ENCODE data around the gene PMIS2. TPM values are rescaled to one million over a fixed set of nuclear protein-coding genes. Genes with fewer than 3 reads are reported as not detected.
"Not testable (repeated sequence)": the region's sequence is repeated elsewhere in the genome, so short reads cannot be mapped to it uniquely, and the experiment has no call there.

PMIS2 gene
- total and polyA plus RNA-seq, 8 donors, result not detected

DNA sequence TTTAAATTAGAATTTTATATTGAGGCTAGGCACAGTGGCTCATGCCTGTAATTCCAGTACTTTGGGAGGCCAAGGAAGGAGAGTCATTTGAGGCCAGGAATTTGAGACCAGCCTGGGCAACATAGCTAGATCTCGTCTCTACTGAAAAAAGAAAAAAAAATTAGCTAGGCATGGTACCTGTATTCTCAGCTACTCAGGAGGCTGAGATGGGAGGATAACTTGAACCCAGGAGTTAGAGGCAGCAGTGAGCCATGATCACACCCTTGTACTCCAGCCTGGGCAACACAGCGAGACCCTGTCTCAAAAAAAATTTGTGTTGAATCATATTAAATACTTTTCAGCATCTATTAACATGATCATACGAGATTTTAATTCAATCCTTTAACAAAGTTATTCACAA is 4.9 kb downstream of the PMIS2 start:
- H3K27me3 ChIP-seq, result peaks cover 0 to 39% (median 0%) of the 10 kb centered on the region in 3 donors
- H3K4me3 ChIP-seq, result no peak overlapping the region
- H3K27ac ChIP-seq, result no peak overlapping the region
- H3K9me3 ChIP-seq, result no peaks in the 10 kb centered on the region
- intact Hi-C loops (cut with DNase I; ENCODE audit: low total_unique reads), result no loop called here
- H3K4me1 ChIP-seq, result no peaks in the 10 kb centered on the region
- WGBS, 5 donors, result 76 to 83% (median 81%) methylated on average over 3 of the region's 3 CpGs
- TF ChIP-seq EP300 (IDR thresholded peaks at IDR 0.05), result no peak
- TF ChIP-seq POLR2A (IDR thresholded peaks at IDR 0.05), result no peak
- no peak for TF ChIP-seq POLR2AphosphoS5 (IDR thresholded peaks at IDR 0.05)
- TF ChIP-seq, protein P1, sequence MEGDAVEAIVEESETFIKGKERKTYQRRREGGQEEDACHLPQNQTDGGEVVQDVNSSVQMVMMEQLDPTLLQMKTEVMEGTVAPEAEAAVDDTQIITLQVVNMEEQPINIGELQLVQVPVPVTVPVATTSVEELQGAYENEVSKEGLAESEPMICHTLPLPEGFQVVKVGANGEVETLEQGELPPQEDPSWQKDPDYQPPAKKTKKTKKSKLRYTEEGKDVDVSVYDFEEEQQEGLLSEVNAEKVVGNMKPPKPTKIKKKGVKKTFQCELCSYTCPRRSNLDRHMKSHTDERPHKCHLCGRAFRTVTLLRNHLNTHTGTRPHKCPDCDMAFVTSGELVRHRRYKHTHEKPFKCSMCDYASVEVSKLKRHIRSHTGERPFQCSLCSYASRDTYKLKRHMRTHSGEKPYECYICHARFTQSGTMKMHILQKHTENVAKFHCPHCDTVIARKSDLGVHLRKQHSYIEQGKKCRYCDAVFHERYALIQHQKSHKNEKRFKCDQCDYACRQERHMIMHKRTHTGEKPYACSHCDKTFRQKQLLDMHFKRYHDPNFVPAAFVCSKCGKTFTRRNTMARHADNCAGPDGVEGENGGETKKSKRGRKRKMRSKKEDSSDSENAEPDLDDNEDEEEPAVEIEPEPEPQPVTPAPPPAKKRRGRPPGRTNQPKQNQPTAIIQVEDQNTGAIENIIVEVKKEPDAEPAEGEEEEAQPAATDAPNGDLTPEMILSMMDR (IDR thresholded peaks at IDR 0.05), result no peak
- no peaks in the 10 kb centered on the region for H3K36me3 ChIP-seq
- DNase-seq, result no peak

DNA sequence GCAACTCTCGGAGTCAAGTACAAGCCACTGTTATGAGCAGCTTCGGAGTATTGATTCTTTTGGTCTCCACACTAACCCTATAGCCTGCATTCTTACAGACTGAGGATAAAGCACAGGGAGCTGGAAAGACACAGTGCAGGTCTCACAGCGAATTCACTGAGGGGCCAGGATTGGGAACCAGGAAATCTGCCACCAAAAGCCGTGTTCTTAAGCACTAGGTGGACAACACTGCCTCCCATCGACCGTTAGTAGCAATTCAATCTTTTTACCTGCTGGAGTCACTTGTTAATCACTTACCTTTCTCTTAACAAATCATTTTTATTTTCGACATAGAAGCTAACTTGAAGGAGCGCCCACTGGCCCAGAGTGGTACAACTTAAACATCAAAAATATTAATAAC is 6.3 kb downstream of the PMIS2 start:
- Histone ChIP-seq H3K27me3 (peaks cover 0 to 35% (median 0%) of the 10 kb centered on the region in 3 donors), H3K36me3 (no peaks in the 10 kb centered on the region), H3K4me3 (no peak overlapping the region), H3K4me1 (no peaks in the 10 kb centered on the region), H3K27ac (no peak overlapping the region), H3K9me3 (no peaks in the 10 kb centered on the region)
- 19 to 28% (median 22%) methylated on average over 8 of the region's 8 CpGs for WGBS, 5 donors
- peak; percentile 36 to 87 for DNase-seq
- intact Hi-C loops (cut with DNase I; ENCODE audit: low total_unique reads), result no loop called here
- TF ChIP-seq POLR2AphosphoS5 (IDR thresholded peaks at IDR 0.05) (no peak), POLR2A (IDR thresholded peaks at IDR 0.05) (no peak), EP300 (IDR thresholded peaks at IDR 0.05) (no peak)
- TF ChIP-seq, protein P1 (IDR thresholded peaks at IDR 0.05), result peak in 4 of 7 experiments; percentile 9 to 33 (median 24)

DNA sequence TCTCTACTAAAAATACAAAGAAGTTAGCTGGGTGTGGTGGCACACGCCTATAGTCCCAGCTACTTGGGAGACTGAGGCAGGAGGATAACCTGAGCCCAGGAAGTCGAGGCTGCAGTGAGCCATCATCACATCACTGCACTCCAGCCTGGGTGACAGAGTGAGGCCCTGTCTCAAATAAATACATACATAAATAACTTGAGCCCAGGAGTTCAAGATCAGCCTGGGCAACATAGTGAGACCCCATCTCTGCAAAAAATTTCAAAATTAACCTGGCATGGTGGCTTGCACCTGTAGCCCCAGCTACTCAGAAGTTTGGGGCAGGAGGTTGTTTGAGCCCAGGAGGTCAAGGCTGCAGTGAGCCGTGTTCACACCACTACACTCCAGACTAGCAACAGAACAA is 9.1 kb downstream of the PMIS2 start:
- intact Hi-C loops (cut with DNase I; ENCODE audit: low total_unique reads); H3K36me3 ChIP-seq; DNase-seq; H3K9me3 ChIP-seq; H3K4me1 ChIP-seq; H3K4me3 ChIP-seq; H3K27ac ChIP-seq: not testable (repeated sequence)
- peaks cover 0 to 35% (median 0%) of the 10 kb centered on the region in 3 donors for H3K27me3 ChIP-seq
- 68 to 81% (median 73%) methylated on average over 3 of the region's 3 CpGs for WGBS, 5 donors

DNA sequence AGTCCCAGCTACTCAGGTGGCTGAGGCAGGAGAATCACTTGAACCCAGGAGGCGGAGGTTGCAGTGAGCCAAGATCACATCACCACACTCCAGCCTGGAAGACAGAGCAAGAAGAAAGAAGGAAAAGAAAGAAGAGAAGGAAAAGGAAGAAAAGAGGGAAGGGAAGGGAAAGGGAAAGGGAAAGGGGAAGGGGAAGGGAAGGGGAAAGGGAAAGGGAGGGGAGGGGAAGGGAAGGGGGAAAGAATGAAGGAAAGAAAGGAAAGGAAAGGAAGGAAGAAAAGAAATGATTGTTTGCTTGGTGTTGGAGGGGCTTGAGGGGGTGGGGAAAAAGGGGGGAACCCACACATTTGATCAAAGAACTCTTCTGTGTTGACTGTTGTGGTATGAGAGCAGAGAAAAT is 10.0 kb downstream of the PMIS2 start:
- TF ChIP-seq, protein P1 (IDR thresholded peaks at IDR 0.05), result no peak
- TF ChIP-seq EP300 (IDR thresholded peaks at IDR 0.05) (no peak), POLR2AphosphoS5 (IDR thresholded peaks at IDR 0.05) (no peak), POLR2A (IDR thresholded peaks at IDR 0.05) (no peak)
- WGBS, 5 donors, result 88 to 100% (median 96%) methylated on average over 1 of the region's 1 CpG
- intact Hi-C loops (cut with DNase I; ENCODE audit: low total_unique reads), result no loop called here
- Histone ChIP-seq H3K9me3 (no peaks in the 10 kb centered on the region), H3K27ac (no peak overlapping the region), H3K27me3 (peaks cover 0 to 37% (median 0%) of the 10 kb centered on the region in 3 donors), H3K36me3 (no peaks in the 10 kb centered on the region), H3K4me3 (no peak overlapping the region), H3K4me1 (no peaks in the 10 kb centered on the region)
- no peak for DNase-seq

DNA sequence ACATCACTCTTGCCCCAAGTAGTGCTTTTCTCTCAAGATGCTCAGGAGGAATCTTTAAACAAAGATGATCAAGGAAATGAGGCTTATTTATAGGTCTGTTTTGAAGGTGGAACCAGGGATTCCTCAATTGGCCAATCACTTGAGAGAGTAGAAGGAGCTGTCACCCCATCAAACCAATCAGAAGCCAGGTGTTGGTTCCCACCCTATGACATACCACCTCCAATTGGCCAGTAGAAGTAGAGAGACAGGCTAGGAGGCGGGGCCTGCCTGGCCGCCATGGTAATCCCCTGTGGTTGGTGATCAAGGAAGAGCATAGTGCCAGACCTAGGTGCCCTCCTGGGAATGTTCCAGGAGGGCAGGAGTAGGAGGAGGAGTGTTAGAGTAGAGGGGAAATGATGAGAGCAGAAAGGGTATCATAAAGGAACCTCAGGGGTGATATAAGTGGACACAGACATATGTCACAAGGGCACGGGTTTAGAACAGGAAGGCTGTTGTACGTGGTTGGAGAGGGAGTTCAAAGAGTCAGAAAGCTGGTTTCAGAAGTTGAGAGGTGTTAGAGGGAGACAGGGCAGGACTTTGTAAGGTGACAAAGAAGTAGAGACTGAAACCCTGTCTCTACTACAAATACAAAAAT is 10.5 kb downstream of the PMIS2 start:
- Histone ChIP-seq H3K36me3 (no peaks in the 10 kb centered on the region), H3K9me3 (no peaks in the 10 kb centered on the region), H3K27ac (no peak overlapping the region), H3K4me1 (no peaks in the 10 kb centered on the region), H3K27me3 (peaks cover 0 to 39% (median 0%) of the 10 kb centered on the region in 3 donors), H3K4me3 (no peak overlapping the region)
- WGBS, 5 donors, result 60 to 72% (median 69%) methylated on average over 4 of the region's 4 CpGs
- TF ChIP-seq POLR2A (IDR thresholded peaks at IDR 0.05), result no peak
- TF ChIP-seq EP300 (IDR thresholded peaks at IDR 0.05), result no peak
- no peak for TF ChIP-seq POLR2AphosphoS5 (IDR thresholded peaks at IDR 0.05)
- TF ChIP-seq, protein P1 (IDR thresholded peaks at IDR 0.05), result no peak
- DNase-seq, result no peak
- intact Hi-C loops (cut with DNase I; ENCODE audit: low total_unique reads), result no loop called here
